ENCODE measurements around the gene C1orf50. TPM values are rescaled to one million over a fixed set of nuclear protein-coding genes. Genes with fewer than 3 reads are reported as not detected.

The C1orf50 gene
- total and polyA plus RNA-seq, 10 donors = 1.5 to 9.8 (median 4.5) TPM

DNA sequence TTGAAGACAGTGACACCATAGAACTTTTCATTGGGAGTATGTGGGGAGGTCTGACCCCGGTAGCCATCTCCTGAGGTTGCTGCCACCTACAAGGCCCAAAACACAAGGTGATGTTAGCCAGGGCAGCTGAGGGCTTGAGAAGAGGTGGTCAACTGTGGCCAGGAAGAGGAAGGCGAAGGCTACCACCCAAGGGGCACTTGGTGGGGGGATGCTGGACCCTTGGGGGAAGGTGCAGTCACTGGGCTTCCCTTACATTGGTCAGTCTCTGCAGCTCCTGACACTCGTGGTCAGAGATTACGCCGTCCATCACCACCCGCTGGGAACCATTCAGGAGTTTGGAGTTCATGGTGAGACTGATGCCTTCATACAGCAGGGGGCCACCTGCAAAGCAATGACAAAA lies 14.8 kb upstream of the C1orf50 start:
- no peak for DNase-seq

DNA sequence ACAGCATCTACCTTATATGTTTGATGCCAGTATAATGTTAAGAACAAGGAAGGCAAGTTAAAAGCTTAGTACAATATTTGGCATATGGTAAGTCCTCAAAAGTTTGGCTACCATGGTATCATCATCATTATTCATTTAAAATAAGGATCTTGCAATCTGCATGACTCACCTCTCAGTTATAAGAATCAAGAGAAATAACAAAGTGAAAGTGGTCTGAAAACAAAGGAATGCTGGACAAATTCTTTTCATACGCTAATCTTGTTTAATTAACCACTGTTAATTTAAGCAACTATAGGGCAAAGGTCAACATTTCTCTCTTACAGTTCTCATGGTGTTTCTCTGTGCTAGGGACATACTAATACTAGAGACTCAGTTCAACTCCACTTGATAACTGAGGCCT lies 14.0 kb upstream of the C1orf50 start:
- Histone ChIP-seq H3K27me3 (replicated peaks in 1 of 7) (no peaks in the 10 kb centered on the region), H3K27ac (peak overlapping the region in 1 of 8 donors; percentile 31), H3K36me3 (peaks cover 16 to 95% (median 72%) of the 10 kb centered on the region in 6 donors), H3K4me1 (peaks cover 0 to 53% (median 14%) of the 10 kb centered on the region in 6 donors), H3K4me3 (no peak overlapping the region), H3K9me3 (no peaks in the 10 kb centered on the region)
- WGBS, 5 donors = 88 to 98% (median 91%) methylated on average over 1 of the region's 1 CpG
- TF ChIP-seq, protein P1, sequence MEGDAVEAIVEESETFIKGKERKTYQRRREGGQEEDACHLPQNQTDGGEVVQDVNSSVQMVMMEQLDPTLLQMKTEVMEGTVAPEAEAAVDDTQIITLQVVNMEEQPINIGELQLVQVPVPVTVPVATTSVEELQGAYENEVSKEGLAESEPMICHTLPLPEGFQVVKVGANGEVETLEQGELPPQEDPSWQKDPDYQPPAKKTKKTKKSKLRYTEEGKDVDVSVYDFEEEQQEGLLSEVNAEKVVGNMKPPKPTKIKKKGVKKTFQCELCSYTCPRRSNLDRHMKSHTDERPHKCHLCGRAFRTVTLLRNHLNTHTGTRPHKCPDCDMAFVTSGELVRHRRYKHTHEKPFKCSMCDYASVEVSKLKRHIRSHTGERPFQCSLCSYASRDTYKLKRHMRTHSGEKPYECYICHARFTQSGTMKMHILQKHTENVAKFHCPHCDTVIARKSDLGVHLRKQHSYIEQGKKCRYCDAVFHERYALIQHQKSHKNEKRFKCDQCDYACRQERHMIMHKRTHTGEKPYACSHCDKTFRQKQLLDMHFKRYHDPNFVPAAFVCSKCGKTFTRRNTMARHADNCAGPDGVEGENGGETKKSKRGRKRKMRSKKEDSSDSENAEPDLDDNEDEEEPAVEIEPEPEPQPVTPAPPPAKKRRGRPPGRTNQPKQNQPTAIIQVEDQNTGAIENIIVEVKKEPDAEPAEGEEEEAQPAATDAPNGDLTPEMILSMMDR (IDR thresholded peaks at IDR 0.05 in 8 of 11, conservative IDR thresholded peaks at IDR 0.05 in 3 of 11) = no peak
- TF ChIP-seq POLR2AphosphoS5 (IDR thresholded peaks at IDR 0.05) (no peak), POLR2A (IDR thresholded peaks at IDR 0.05) (no peak)
- intact Hi-C loops (cut with DNase I; ENCODE audit: low total_unique reads) = no loop called here
- no peak for DNase-seq

More for the DNA sequence above, 14.8 kb upstream of the C1orf50 start:
- TF ChIP-seq, protein P1 (IDR thresholded peaks at IDR 0.05 in 8 of 11, conservative IDR thresholded peaks at IDR 0.05 in 3 of 11) = no peak
- no peak for TF ChIP-seq POLR2A (IDR thresholded peaks at IDR 0.05)
- no peak for TF ChIP-seq POLR2AphosphoS5 (IDR thresholded peaks at IDR 0.05)
- Histone ChIP-seq H3K27me3 (replicated peaks in 1 of 7) (no peaks in the 10 kb centered on the region), H3K9me3 (no peaks in the 10 kb centered on the region), H3K27ac (peak overlapping the region in 1 of 8 donors; percentile 31), H3K36me3 (peaks cover 10 to 95% (median 67%) of the 10 kb centered on the region in 6 donors), H3K4me1 (peaks cover 0 to 54% (median 15%) of the 10 kb centered on the region in 6 donors), H3K4me3 (no peak overlapping the region)
- intact Hi-C loops (cut with DNase I; ENCODE audit: low total_unique reads) = no loop called here
- 88 to 98% (median 93%) methylated on average over 4 to 6 of the region's 6 CpGs for WGBS, 5 donors

DNA sequence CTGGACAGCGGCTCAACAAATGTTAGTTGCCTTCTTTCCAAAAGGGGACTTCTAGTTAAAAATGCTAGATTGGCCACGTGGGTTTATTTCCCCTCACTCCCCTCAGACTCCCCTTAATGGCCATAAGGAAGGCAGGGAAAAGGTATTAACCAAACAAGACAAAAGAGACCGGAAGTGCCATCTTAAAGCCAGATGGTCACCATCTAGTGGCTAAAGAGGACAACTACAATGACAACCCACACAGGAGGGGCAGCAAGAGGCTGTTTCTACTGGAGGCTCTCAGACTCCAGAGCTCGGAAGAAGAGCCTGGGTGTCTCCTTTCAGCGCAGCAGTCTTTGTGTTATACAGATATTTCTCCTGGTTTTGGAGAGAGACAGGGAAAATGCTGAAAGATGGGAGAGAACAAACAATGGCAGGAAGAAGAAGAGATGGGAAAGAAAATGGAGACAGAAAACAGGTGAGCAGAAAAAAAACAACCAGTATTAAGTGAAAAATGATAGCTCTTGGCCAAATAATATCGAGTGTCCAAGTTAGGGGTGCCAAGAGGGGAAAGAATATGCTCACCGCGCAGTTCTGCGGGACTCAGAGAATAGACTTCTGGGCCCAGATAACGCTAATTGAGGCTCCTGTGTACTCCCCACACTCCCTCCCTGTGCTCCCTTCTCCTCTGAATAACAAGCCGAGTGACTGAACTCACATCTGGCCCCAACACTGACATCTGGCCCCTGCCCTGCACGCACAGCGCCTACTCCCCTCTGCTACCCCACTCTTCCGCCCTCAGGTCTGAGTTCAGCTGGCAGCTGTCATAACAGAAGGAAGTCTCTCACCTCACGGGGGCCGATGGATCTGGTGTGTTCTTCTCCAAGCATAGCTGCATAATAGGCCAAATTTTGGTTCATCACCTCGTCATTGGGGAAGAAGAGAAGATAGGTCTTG lies 9.8 kb upstream of the C1orf50 start:
- no peaks in the 10 kb centered on the region for H3K27me3 ChIP-seq (replicated peaks in 1 of 7)
- no peak for TF ChIP-seq POLR2A (IDR thresholded peaks at IDR 0.05)
- TF ChIP-seq, protein P1 (IDR thresholded peaks at IDR 0.05 in 8 of 11, conservative IDR thresholded peaks at IDR 0.05 in 3 of 11) = peak; percentile 22 to 79 (median 66)
- no peak overlapping the region for H3K4me3 ChIP-seq
- H3K27ac ChIP-seq = no peak overlapping the region
- intact Hi-C loops (cut with DNase I; ENCODE audit: low total_unique reads) = no loop called here
- peaks cover 0 to 42% (median 7%) of the 10 kb centered on the region in 6 donors for H3K4me1 ChIP-seq
- peaks cover 11 to 100% (median 71%) of the 10 kb centered on the region in 6 donors for H3K36me3 ChIP-seq
- H3K9me3 ChIP-seq = no peaks in the 10 kb centered on the region
- DNase-seq = no peak
- 78 to 85% (median 83%) methylated on average over 17 of the region's 17 CpGs for WGBS, 5 donors

DNA sequence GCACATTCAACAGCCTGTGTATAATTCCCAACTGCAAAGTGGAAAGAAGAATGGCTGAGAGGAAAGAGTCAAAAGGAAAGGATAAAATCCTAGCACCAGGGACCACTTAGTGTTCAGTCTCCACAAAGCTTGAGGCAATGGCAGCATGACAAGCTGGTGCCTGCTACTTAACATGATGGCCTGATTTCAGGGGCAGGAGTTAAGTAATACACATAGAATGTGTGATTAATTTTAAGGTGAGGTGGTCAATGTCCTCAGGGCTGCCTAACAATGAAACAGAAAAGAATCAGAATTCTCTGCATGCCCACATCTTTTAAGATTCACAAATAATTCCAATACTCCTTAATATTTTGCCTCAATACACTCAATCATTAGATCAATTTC lies 9.2 kb upstream of the C1orf50 start:
- Histone ChIP-seq H3K27ac (no peak overlapping the region), H3K9me3 (no peaks in the 10 kb centered on the region), H3K4me3 (no peak overlapping the region), H3K27me3 (replicated peaks in 1 of 7) (no peaks in the 10 kb centered on the region), H3K36me3 (peaks cover 8 to 96% (median 65%) of the 10 kb centered on the region in 6 donors), H3K4me1 (peaks cover 0 to 48% (median 10%) of the 10 kb centered on the region in 6 donors)
- intact Hi-C loops (cut with DNase I; ENCODE audit: low total_unique reads) = no loop called here
- TF ChIP-seq POLR2A (IDR thresholded peaks at IDR 0.05) (no peak), POLR2AphosphoS5 (IDR thresholded peaks at IDR 0.05) (no peak)
- TF ChIP-seq, protein P1 (IDR thresholded peaks at IDR 0.05 in 8 of 11, conservative IDR thresholded peaks at IDR 0.05 in 3 of 11) = no peak
- DNase-seq = no peak
